Ishikawa (cell line): Measurements from ENCODE around the gene GAS7.

Experiments used
- CEBPB ChIP-seq: IDR thresholded peaks from 2 replicates; pipeline ENCODE4 v1.6.1; 2012
- EP300 ChIP-seq: IDR thresholded peaks from 2 replicates; pipeline ENCODE4 v1.6.1; 2012; ENCODE audit warnings: borderline replicate concordance
- FOXM1 ChIP-seq: IDR thresholded peaks from 2 replicates; pipeline ENCODE4 v1.6.1; 2012; ENCODE audit warnings: low read depth, borderline replicate concordance
- MAX ChIP-seq: IDR thresholded peaks from 2 replicates; pipeline ENCODE4 v1.6.1; 2012
- NFIC ChIP-seq: IDR thresholded peaks from 2 replicates; pipeline ENCODE4 v1.6.1; 2012
- REST ChIP-seq: IDR thresholded peaks from 2 replicates; pipeline ENCODE4 v1.6.1; 2012; ENCODE audit warnings: low read depth, mild to moderate bottlenecking
- TAF1 ChIP-seq: IDR thresholded peaks from 2 replicates; pipeline ENCODE4 v1.6.1; 2012; ENCODE audit warnings: low read depth, mild to moderate bottlenecking
- TCF12 ChIP-seq: IDR thresholded peaks from 2 replicates; pipeline ENCODE4 v1.6.1; 2012; ENCODE audit warnings: low read depth
- TEAD4 ChIP-seq: IDR thresholded peaks from 2 replicates; pipeline ENCODE4 v1.6.1; 2012
- USF1 ChIP-seq: IDR thresholded peaks from 2 replicates; pipeline ENCODE4 v1.6.1; 2012
- YY1 ChIP-seq: IDR thresholded peaks from 2 replicates; pipeline ENCODE4 v1.6.1; 2012; ENCODE audit warnings: low read depth

- TF ChIP-seq REST (no peak), MAX (no peak), TAF1 (no peak), EP300 (no peak), TCF12 (no peak), CEBPB (no peak), YY1 (no peak), FOXM1 (no peak), USF1 (no peak), TEAD4 (no peak), NFIC (no peak)
These were observed 210.4 kb downstream of the GAS7 start for GRCh38 chr17:9987779-9988585.
